WTC11 (cell line): ENCODE measurements around the gene PHLPP1. TPM values are rescaled to one million over a fixed set of nuclear protein-coding genes. Genes with fewer than 3 reads are reported as not detected.

Source experiments
- ATAC-seq: fragments of 200-7000 bp; cut with Tn5 transposase; 2 replicates; pipeline ENCODE4 v1.10.0; 2021; ENCODE audit warnings: mild to moderate bottlenecking, moderate library complexity
- CTCF ChIA-PET: fragments of 300-600 bp; sonication (Branson Sonifier 250); formaldehyde crosslinking; loops from one replicate; lab custom pipeline; 2021; ENCODE audit warnings: antibody characterized with exemption; lab: Charles Lee
- POLR2A ChIA-PET: fragments of 350-600 bp; sonication (Branson Sonifier 250); formaldehyde crosslinking; loops from one replicate; lab custom pipeline; 2021; ENCODE audit warnings: antibody characterized with exemption; lab: Charles Lee
- DNase-seq: peaks from one replicate; pipeline ENCODE4 v3.0.0; 2021; ENCODE audit warnings: low spot score
- H3K27ac Mint-ChIP-seq: 2 replicates; pipeline ENCODE4 v1.8.0; 2021; ENCODE audit warnings: mixed read lengths
- H3K27me3 Mint-ChIP-seq: 2 replicates; pipeline ENCODE4 v1.8.0; 2021; ENCODE audit warnings: low read depth, mild to moderate bottlenecking, moderate library complexity, mixed read lengths
- H3K36me3 Mint-ChIP-seq: 2 replicates; pipeline ENCODE4 v1.8.0; 2021; ENCODE audit warnings: mixed read lengths
- H3K4me1 Mint-ChIP-seq: 2 replicates; pipeline ENCODE4 v1.8.0; 2022; ENCODE audit warnings: mixed read lengths
- H3K4me3 Mint-ChIP-seq: 2 replicates; pipeline ENCODE4 v1.8.0; 2021; ENCODE audit warnings: mild to moderate bottlenecking, moderate library complexity, mixed read lengths
- H3K9me3 Mint-ChIP-seq: 2 replicates; pipeline ENCODE4 v1.8.0; 2021; ENCODE audit warnings: mixed read lengths
- AR ChIP-seq: fragments of 250-450 bp; sonication (Bioruptor Pico); IDR thresholded peaks from 2 replicates; pipeline ENCODE4 v1.9.0; 2021; ENCODE audit warnings: mild to moderate bottlenecking
- E2F5 ChIP-seq: sonication (generic); formaldehyde crosslinking; IDR thresholded peaks from 2 replicates; pipeline ENCODE4 v1.8.1; 2022; ENCODE audit warnings: mild to moderate bottlenecking, moderate library complexity, missing genetic modification reagents
- ESRRA ChIP-seq: sonication (generic); formaldehyde crosslinking; IDR thresholded peaks from 2 replicates; pipeline ENCODE4 v1.8.1; 2022; ENCODE audit warnings: mild to moderate bottlenecking, missing genetic modification reagents, borderline replicate concordance
- ETV6 ChIP-seq: sonication (generic); formaldehyde crosslinking; IDR thresholded peaks from 2 replicates; pipeline ENCODE4 v1.8.1; 2022; ENCODE audit warnings: mild to moderate bottlenecking, missing genetic modification reagents
- FOXP1 ChIP-seq: sonication (generic); formaldehyde crosslinking; IDR thresholded peaks from 2 replicates; pipeline ENCODE4 v1.8.0; 2022; ENCODE audit warnings: missing genetic modification reagents, mild to moderate bottlenecking, moderate library complexity, borderline replicate concordance
- GRHL2 ChIP-seq: fragments of 250-450 bp; sonication (Bioruptor Pico); IDR thresholded peaks from 2 replicates; pipeline ENCODE4 v1.8.0; 2022; ENCODE audit warnings: mild to moderate bottlenecking, moderate library complexity; ENCODE audit not compliant: insufficient replicate concordance, severe bottlenecking
- HMGXB4 ChIP-seq: sonication (generic); formaldehyde crosslinking; IDR thresholded peaks from 2 replicates; pipeline ENCODE4 v1.8.1; 2023; ENCODE audit warnings: mild to moderate bottlenecking, moderate library complexity, missing genetic modification reagents
- JUN ChIP-seq: sonication (generic); formaldehyde crosslinking; IDR thresholded peaks from 2 replicates; pipeline ENCODE4 v1.8.0; 2023; ENCODE audit warnings: mild to moderate bottlenecking, missing genetic modification reagents
- MLX ChIP-seq: sonication (generic); formaldehyde crosslinking; IDR thresholded peaks from 2 replicates; pipeline ENCODE4 v1.8.1; 2023; ENCODE audit warnings: mild to moderate bottlenecking, missing genetic modification reagents, moderate library complexity
- MYBL2 ChIP-seq: sonication (generic); formaldehyde crosslinking; IDR thresholded peaks from 2 replicates; pipeline ENCODE4 v1.8.1; 2023; ENCODE audit warnings: mild to moderate bottlenecking, moderate library complexity, missing genetic modification reagents
- USF1 ChIP-seq: sonication (generic); formaldehyde crosslinking; IDR thresholded peaks from 2 replicates; pipeline ENCODE4 v1.8.0; 2022; ENCODE audit warnings: mild to moderate bottlenecking, missing genetic modification reagents
- ZNF281 ChIP-seq: sonication (generic); formaldehyde crosslinking; IDR thresholded peaks from 2 replicates; pipeline ENCODE4 v1.8.0; 2023; ENCODE audit warnings: mild to moderate bottlenecking, missing genetic modification reagents
- ZNF396 ChIP-seq: fragments of 250-450 bp; sonication (Bioruptor Pico); IDR thresholded peaks from 2 replicates; pipeline ENCODE4 v1.8.0; 2021; ENCODE audit warnings: mild to moderate bottlenecking, moderate library complexity, borderline replicate concordance
- ZNF425 ChIP-seq: fragments of 250-450 bp; sonication (Bioruptor Pico); conservative IDR thresholded peaks from 2 replicates; pipeline ENCODE4 v1.9.0; 2021; ENCODE audit warnings: mild to moderate bottlenecking
- ZNF671 ChIP-seq: fragments of 250-450 bp; sonication (Bioruptor Pico); IDR thresholded peaks from 2 replicates; pipeline ENCODE4 v1.8.0; 2021; ENCODE audit warnings: mild to moderate bottlenecking
- total RNA-seq: library from RNA; stranded (reverse); gene quantifications from 3 replicates; pipeline ENCODE4 v1.2.3, GENCODE V29; 2021

The PHLPP1 gene
- total RNA-seq, 1 experiment from 2014 or later: 52.0 TPM

- TF ChIP-seq HMGXB4: no peak
- TF ChIP-seq JUN (CRISPR knock-in tag): no peak
- no peak for TF ChIP-seq ZNF281 (CRISPR knock-in tag)
- TF ChIP-seq ETV6 (CRISPR knock-in tag): no peak
- TF ChIP-seq GRHL2 (CRISPR knock-in tag): no peak
- no peak for TF ChIP-seq USF1 (CRISPR knock-in tag)
These were observed 22.0 kb downstream of the PHLPP1 start (continued) for GRCh38 chr18:62737241-62737873.

- CTCF ChIA-PET: no interaction called here
- Mint-ChIP-seq H3K4me1 (peaks cover 87% of the 10 kb centered on the region), H3K36me3 (no peaks in the 10 kb centered on the region), H3K27me3 (no peaks in the 10 kb centered on the region), H3K9me3 (peaks cover 4% of the 10 kb centered on the region; the same call in 1 of the 2 replicates), H3K27ac (peak overlapping the region; percentile 61), H3K4me3 (no peak overlapping the region)
- DNase-seq (no peak), ATAC-seq (no peak)
- POLR2A ChIA-PET: interaction anchor here (0.6 kb wide), 1 partner anchor 126 kb away, joined by 3 read pairs; no protein-coding TSS in a partner anchor
- no peak for TF ChIP-seq FOXP1
- TF ChIP-seq ZNF281 (CRISPR knock-in tag): no peak
- no peak for TF ChIP-seq ZNF671
- no peak for TF ChIP-seq JUN (CRISPR knock-in tag)
- no peak for TF ChIP-seq USF1 (CRISPR knock-in tag)
- no peak for TF ChIP-seq MYBL2 (CRISPR knock-in tag)
- no peak for TF ChIP-seq MLX
- no peak for TF ChIP-seq AR (CRISPR knock-in tag)
- TF ChIP-seq ESRRA (CRISPR knock-in tag): no peak
- no peak for TF ChIP-seq ZNF396 (CRISPR knock-in tag)
- no peak for TF ChIP-seq ZNF425 (CRISPR knock-in tag)
- TF ChIP-seq E2F5: no peak
These were observed 23.3 kb downstream of the PHLPP1 start for GRCh38 chr18:62738639-62739038.
